ENCODE measurements around the gene CD8B.
"Not testable (repeated sequence)": the region's sequence is repeated elsewhere in the genome, so short reads cannot be mapped to it uniquely, and the experiment has no call there.

CD8B gene

GRCh38 chr2:86861628-86862379 lies at the start of gene CD8B:
CD8B (minus strand) TSS chr2:86861886; CDS start chr2:86861865, 21 bp downstream.
- in situ Hi-C loops (cut with MboI; ENCODE audit: low sequenced_read_pairs) = not testable (repeated sequence)

DNA sequence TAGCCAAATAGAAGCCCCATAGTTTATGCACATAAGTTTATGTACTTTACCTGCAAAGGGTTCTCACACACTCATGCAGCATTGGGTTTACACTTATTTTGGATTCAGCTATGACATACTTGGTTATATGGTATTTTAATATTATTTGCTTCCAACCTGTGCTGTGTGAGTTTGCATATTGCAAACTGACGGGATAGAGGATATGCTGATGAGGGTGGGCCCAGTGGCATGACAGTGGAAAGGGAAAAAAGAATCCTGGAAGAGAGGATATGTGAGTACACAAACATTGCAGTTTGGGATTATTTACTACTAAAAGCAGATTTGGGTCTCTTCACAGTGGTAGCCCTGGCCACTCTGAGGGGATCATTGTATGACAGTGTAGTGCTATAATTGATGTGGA lies 44.2 kb upstream of the CD8B start:
- in situ Hi-C loops (cut with MboI; ENCODE audit: low sequenced_read_pairs) = not testable (repeated sequence)

GRCh38 chr2:86900687-86901086 lies 39.0 kb upstream of the CD8B start:
- in situ Hi-C loops (cut with MboI; ENCODE audit: low sequenced_read_pairs) = not testable (repeated sequence)

GRCh38 chr2:86886026-86886425 lies 24.3 kb upstream of the CD8B start:
- in situ Hi-C loops (cut with MboI; ENCODE audit: low sequenced_read_pairs) = not testable (repeated sequence)

DNA sequence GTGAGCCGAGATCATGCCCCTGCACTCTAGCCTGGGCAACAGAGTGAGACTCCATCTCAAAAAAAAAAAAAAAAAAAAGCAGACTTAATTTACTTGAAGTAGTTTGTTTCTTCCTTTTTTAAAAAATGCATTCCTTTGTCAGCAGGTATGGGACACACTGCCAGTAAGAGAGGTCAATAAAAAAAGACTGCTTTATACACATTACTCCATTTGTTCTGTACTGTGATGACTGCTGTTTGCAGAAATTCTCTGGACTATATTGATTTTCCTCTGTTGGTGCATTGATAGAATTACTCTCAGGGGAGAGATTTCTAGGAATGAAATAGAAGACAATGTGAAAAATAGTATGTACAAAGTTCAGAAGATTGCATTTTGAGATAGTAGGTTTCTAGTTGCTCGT lies 21.2 kb upstream of the CD8B start:
- in situ Hi-C loops (cut with MboI; ENCODE audit: low sequenced_read_pairs) = not testable (repeated sequence)

DNA sequence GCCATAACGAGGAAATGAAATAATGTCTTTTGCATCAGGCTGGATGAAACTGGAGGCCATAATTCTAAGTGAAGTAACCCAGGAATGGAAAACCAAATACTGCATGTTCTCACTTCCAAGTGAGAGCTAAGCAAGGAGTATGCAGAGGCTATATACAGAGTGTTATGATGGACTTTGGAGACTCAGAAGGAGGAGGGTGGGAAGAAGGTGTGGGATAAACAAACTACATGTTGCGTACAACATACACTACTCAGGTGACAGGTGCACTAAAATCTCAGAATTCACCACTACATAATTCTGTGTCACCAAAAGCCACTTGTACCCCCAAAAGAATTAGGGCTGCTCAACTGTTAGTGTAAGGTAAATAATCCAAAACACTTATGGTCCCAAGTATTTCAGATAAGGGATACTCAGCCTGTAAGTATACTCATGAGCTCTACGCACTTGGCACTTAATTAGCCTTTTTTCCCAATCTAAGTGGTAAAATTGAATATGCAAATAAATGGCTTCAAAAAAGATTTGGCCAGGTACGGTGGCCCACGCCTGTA lies 20.5 kb upstream of the CD8B start:
- in situ Hi-C loops (cut with MboI; ENCODE audit: low sequenced_read_pairs) = not testable (repeated sequence)

DNA sequence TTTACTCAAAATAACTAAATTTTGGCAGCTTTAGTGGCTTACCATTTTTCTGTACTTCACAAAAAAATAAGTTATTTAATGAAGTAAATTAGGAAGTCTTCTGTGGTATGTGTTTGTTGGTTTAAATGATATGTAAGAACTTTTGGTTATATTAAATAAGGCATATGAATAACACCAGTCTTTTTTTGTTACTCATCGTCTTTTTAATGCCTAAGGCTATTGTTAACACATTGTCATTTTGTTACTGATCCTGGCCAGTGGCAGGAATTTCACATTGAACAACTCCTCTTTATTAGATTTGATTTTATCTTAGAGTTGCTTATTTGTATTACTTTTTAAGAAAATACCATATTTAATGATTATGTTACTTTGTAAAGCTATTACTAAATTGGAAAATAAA lies 17.3 kb upstream of the CD8B start:
- in situ Hi-C loops (cut with MboI; ENCODE audit: low sequenced_read_pairs) = not testable (repeated sequence)

DNA sequence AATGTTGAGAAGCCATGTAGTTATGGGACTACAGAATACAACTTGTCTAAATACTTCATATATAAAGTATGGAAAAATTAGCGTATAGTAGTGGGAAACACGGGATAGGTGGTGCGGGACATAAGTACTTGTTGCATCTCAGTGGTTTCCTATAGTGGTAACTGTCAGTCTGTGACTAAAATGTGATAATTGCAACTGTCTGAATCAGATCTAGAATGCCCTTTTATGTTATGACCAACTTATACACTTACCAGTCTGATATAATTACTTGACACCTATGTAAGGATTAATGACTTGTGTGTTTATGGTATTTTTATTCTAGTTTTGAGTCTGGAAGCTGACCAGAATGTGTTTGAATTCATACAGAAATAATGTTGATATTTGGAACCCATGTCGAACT lies 9.3 kb upstream of the CD8B start:
- in situ Hi-C loops (cut with MboI; ENCODE audit: low sequenced_read_pairs) = not testable (repeated sequence)

GRCh38 chr2:86868895-86869468 lies 7.3 kb upstream of the CD8B start:
- in situ Hi-C loops (cut with MboI; ENCODE audit: low sequenced_read_pairs) = not testable (repeated sequence)

GRCh38 chr2:86862380-86862703 lies 656 bp upstream of the CD8B start:
- in situ Hi-C loops (cut with MboI; ENCODE audit: low sequenced_read_pairs) = not testable (repeated sequence)

- in situ Hi-C loops (cut with MboI; ENCODE audit: low sequenced_read_pairs) = not testable (repeated sequence)
Measured at GRCh38 chr2:86861175-86861574, 511 bp downstream of the CD8B start.

GRCh38 chr2:86860573-86860972 lies 1.1 kb downstream of the CD8B start:
- in situ Hi-C loops (cut with MboI; ENCODE audit: low sequenced_read_pairs) = not testable (repeated sequence)

DNA sequence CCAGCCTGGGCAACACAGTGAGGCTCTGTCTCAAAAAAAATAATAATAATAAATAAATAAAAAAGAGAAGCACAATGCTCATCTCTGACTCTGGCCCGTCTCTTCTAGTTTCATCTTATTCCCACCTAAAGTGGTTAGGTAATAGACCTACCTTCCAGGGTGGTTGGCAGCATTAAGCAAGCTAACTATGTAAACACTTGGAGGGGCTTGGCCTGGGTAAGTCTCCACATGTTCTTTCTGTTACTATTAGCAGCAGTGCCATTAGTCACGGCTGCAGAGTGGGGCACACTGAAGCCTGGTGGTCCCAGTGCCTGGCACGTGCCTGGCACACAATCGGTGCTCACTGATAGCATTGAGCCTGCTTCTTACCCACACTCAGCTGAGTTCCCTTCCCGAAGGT lies 4.0 kb downstream of the CD8B start:
- in situ Hi-C loops (cut with MboI; ENCODE audit: low sequenced_read_pairs) = not testable (repeated sequence)

- in situ Hi-C loops (cut with MboI; ENCODE audit: low sequenced_read_pairs) = not testable (repeated sequence)
Measured at GRCh38 chr2:86856498-86856897, 5.2 kb downstream of the CD8B start.

DNA sequence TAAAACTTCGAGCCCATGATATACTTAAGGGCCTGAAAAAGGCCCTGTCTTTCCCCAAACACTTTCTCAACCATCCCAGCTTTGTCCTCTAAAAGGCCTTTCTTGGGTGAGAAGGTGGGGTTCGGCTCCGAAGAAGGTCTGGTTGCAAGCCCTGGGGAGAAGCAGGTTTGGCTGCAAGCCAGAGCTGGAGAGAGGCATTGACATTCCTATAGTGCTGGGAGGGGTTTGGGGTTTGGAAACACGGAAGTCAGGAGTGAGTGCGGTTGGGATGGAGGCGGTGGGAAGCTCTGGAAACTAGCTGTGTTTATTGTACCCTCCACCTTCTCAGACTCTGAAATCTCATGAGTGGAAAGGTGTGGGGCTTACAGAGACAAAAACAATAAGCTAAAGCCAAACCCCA lies 5.7 kb downstream of the CD8B start:
- in situ Hi-C loops (cut with MboI; ENCODE audit: low sequenced_read_pairs) = not testable (repeated sequence)

DNA sequence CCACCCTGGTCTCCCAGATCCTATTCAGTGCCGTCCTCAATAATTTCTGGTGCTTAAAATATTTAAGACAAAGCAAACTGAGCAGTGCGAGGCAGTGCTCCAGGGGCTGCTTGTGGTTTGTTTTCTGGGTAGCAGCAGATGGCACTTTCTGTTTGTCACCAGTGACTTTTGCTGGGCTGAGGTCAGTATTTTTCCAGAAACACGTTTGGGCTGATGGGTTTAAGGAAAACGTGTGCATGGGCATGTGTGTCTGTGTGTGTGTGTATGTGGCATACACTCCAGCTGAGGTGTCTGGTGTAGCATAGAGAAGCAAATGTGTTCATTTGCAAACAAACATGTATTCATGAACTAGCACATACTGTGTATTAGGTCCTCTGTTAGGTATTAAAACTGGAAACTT lies 10.1 kb downstream of the CD8B start:
- in situ Hi-C loops (cut with MboI; ENCODE audit: low sequenced_read_pairs) = not testable (repeated sequence)

GRCh38 chr2:86842607-86843234 lies 19.0 kb downstream of the CD8B start:
- in situ Hi-C loops (cut with MboI; ENCODE audit: low sequenced_read_pairs) = not testable (repeated sequence)

GRCh38 chr2:86841330-86841729 lies 20.4 kb downstream of the CD8B start:
- in situ Hi-C loops (cut with MboI; ENCODE audit: low sequenced_read_pairs) = not testable (repeated sequence)

DNA sequence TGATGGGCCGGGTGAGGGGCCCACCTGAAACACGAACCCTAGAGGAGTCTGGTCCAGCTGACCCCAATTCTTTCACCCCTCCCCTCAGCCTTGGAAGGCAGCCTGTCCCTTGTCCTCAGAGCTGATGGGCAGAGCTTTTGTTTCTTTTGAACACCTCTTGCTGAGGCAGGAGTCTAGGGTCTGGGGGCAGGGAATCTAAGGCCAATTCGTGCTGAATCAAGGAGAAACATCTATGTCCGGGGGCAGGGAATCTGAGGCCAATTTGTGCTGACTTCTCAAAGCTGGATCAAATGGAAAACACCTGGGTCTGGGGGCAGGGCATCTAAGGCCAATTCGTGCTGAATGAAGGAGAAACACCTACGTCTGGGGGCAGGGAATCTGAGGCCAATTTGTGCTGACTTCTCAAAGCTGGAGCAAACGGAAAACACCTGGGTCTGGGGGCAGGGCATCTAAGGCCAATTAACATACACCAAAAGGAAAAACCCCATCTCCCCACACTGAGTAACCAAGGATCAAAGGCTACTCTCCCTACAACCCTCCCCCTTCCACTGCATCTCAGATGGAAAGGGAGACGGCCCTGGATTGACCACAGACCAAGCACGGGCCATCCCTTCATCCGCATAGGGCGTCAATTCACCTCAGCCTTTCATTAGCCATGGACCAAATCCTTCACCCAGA lies 21.7 kb downstream of the CD8B start:
- in situ Hi-C loops (cut with MboI; ENCODE audit: low sequenced_read_pairs) = not testable (repeated sequence)

DNA sequence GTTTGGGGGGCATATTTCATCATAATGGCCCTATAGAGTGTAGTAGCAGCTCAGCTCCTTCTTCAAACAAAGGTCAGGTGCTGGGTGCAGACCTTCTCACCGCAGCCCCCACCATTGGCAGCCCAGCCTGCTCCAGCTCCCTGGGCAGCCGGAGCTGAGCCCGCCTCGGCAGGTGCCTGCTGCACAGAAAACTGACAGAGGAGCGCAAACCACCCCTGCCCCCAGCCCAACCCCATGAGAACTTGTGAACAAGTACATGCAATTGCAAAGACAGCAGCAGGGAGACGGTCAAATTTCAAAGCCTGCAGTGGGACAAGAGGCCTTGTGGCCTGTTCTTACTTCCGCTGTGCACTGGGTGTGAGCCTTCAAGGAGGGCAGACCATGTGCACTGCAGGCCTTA lies 22.2 kb downstream of the CD8B start:
- in situ Hi-C loops (cut with MboI; ENCODE audit: low sequenced_read_pairs) = not testable (repeated sequence)

GRCh38 chr2:86837714-86838113 lies 24.0 kb downstream of the CD8B start:
- in situ Hi-C loops (cut with MboI; ENCODE audit: low sequenced_read_pairs) = not testable (repeated sequence)

Data from HL-60/S4 treated with phorbol 12-myristate 13-acetate at 8.2 ng/mL for 4 days and 3 days (cell line).